ENCODE results near the gene BRD3. TPM values are rescaled to one million over a fixed set of nuclear protein-coding genes. Genes with fewer than 3 reads are reported as not detected.

The BRD3 gene
- polyA plus RNA-seq, 1 donor (not counting 4 experiments of a cell fraction or from before 2014, with no cell fraction given) = 3.3 TPM

DNA sequence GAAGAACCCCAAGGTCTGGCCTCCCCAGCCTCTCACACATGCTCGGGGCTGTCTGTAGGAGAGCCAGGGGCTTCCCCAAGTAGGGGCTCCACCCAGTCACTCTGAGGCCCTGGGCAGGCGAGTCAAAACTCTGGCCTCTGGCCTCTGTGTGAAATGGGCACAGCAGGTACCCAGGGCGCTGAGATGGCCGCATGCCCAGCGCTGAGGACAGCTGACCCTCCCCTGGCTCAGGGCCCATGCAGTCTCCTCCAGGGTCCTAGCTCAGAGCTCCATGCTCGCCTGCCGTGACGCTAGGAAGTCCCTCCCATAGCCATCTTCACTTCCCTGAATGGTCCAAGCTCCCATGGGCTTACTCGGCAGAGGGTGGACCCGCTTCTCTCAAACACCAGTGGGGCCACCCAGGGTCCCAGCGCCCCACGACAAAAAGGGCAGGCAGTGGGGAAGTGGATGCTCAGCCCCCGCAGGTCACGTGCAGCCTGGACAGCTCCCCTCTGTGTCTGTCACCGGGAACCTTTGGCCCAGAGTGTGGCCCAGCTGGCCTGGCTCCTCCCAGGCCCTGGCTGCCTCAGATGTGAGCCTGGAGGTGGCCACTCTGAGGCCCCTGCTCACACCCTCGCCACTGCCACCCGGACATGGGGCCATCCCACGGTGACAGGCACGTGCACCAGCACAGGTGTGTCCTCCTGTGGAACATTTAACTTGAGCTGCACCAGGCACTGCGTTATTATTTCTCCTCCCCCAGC is 63.5 kb downstream of the BRD3 start:
- Histone ChIP-seq H3K9me3 (ENCODE audit: control insufficient read depth, low read depth, low read length) (no peaks in the 10 kb centered on the region), H3K36me3 (ENCODE audit: control insufficient read depth in 2 of 2, extremely low read depth in 1 of 2, insufficient read depth in 2 of 2, low read length in 2 of 2) (no peaks in the 10 kb centered on the region), H3K9ac (ENCODE audit: control insufficient read depth, extremely low read depth, insufficient read depth, low read length) (no peak overlapping the region), H3K4me1 (ENCODE audit: control insufficient read depth, extremely low read depth, insufficient read depth, low read length) (no peaks in the 10 kb centered on the region), H3K27me3 (ENCODE audit: control insufficient read depth, extremely low read depth, insufficient read depth, low read length) (peaks cover 6% of the 10 kb centered on the region), H3K27ac (ENCODE audit: control insufficient read depth, insufficient read depth, low read length) (no peak overlapping the region), H4K20me1 (ENCODE audit: control insufficient read depth, extremely low read depth, insufficient read depth, low read length) (no peaks in the 10 kb centered on the region), H3K9me1 (ENCODE audit: control insufficient read depth, extremely low read depth, insufficient read depth, low read length) (no peaks in the 10 kb centered on the region), H2AFZ (ENCODE audit: control insufficient read depth, low read length) (no peak overlapping the region), H3K4me3 (ENCODE audit: control insufficient read depth in 2 of 3, extremely low read depth in 1 of 3, insufficient read depth in 2 of 3, low read depth in 1 of 3, low read length in 3 of 3) (no peak overlapping the region), H3K4me2 (ENCODE audit: control insufficient read depth, extremely low read depth, insufficient read depth, low read depth, low read length) (no peak overlapping the region), H3K79me2 (ENCODE audit: control insufficient read depth, insufficient read depth, low read length) (no peaks in the 10 kb centered on the region)
- no peak for TF ChIP-seq CTCF (optimal IDR thresholded peaks at IDR 0.05 in 1 of 3, IDR thresholded peaks at IDR 0.05 in 1 of 3, conservative IDR thresholded peaks at IDR 0.05 in 1 of 3; ENCODE audit: extremely low read depth in 1 of 3, insufficient read depth in 2 of 3, low read length in 3 of 3)
- no peak for TF ChIP-seq EZH2 (IDR thresholded peaks at IDR 0.05; ENCODE audit: low read length)
- FAIRE-seq (no peak), DNase-seq (ENCODE audit: low read depth, low spot score) (no peak)
- dilution Hi-C loops (cut with MboI; ENCODE audit: extremely low pct_ligation_motif_present, low sequenced_read_pairs) = no loop called here

GRCh38 chr9:134003237-134003636 is 64.6 kb downstream of the BRD3 start:
- FAIRE-seq = no peak
- no peaks in the 10 kb centered on the region for H3K79me2 ChIP-seq (ENCODE audit: control insufficient read depth, insufficient read depth, low read length)
- H3K9ac ChIP-seq (ENCODE audit: control insufficient read depth, extremely low read depth, insufficient read depth, low read length) = no peak overlapping the region
- H3K4me3 ChIP-seq (ENCODE audit: control insufficient read depth in 2 of 3, extremely low read depth in 1 of 3, insufficient read depth in 2 of 3, low read depth in 1 of 3, low read length in 3 of 3) = no peak overlapping the region
- dilution Hi-C loops (cut with MboI; ENCODE audit: extremely low pct_ligation_motif_present, low sequenced_read_pairs) = no loop called here
- TF ChIP-seq EZH2 (IDR thresholded peaks at IDR 0.05; ENCODE audit: low read length) (no peak), CTCF (optimal IDR thresholded peaks at IDR 0.05 in 1 of 3, IDR thresholded peaks at IDR 0.05 in 1 of 3, conservative IDR thresholded peaks at IDR 0.05 in 1 of 3; ENCODE audit: extremely low read depth in 1 of 3, insufficient read depth in 2 of 3, low read length in 3 of 3) (no peak)
- no peak overlapping the region for H3K4me2 ChIP-seq (ENCODE audit: control insufficient read depth, extremely low read depth, insufficient read depth, low read depth, low read length)
- H2AFZ ChIP-seq (ENCODE audit: control insufficient read depth, low read length) = no peak overlapping the region
- H3K9me1 ChIP-seq (ENCODE audit: control insufficient read depth, extremely low read depth, insufficient read depth, low read length) = no peaks in the 10 kb centered on the region
- no peaks in the 10 kb centered on the region for H3K9me3 ChIP-seq (ENCODE audit: control insufficient read depth, low read depth, low read length)
- peaks cover 6% of the 10 kb centered on the region for H3K27me3 ChIP-seq (ENCODE audit: control insufficient read depth, extremely low read depth, insufficient read depth, low read length)
- H3K27ac ChIP-seq (ENCODE audit: control insufficient read depth, insufficient read depth, low read length) = no peak overlapping the region
- H4K20me1 ChIP-seq (ENCODE audit: control insufficient read depth, extremely low read depth, insufficient read depth, low read length) = no peaks in the 10 kb centered on the region
- H3K36me3 ChIP-seq (ENCODE audit: control insufficient read depth in 2 of 2, extremely low read depth in 1 of 2, insufficient read depth in 2 of 2, low read length in 2 of 2) = no peaks in the 10 kb centered on the region
- no peak for DNase-seq (ENCODE audit: low read depth, low spot score)
- no peaks in the 10 kb centered on the region for H3K4me1 ChIP-seq (ENCODE audit: control insufficient read depth, extremely low read depth, insufficient read depth, low read length)
